ENCODE measurements around the gene POC1A.

- TF ChIP-seq MAFK (IDR thresholded peaks at IDR 0.05; ENCODE audit: low read depth, low read length) (no peak), CTCF (conservative IDR thresholded peaks at IDR 0.05; ENCODE audit: low read depth, low read length) (no peak), POLR2A (IDR thresholded peaks at IDR 0.05; ENCODE audit: low read depth, low read length) (no peak)
Measured at GRCh38 chr3:52150357-52150756, 3.9 kb downstream of the POC1A start.

Data from IMR-90 (cell line).